ENCODE results near the gene TIMM13.
"Not testable (repeated sequence)": the region's sequence is repeated elsewhere in the genome, so short reads cannot be mapped to it uniquely, and the experiment has no call there.

TIMM13 gene

GRCh38 chr19:2429917-2430535, 2.6 kb upstream of the TIMM13 start:
- no peak for DNase-seq

- DNase-seq: no peak
Measured at GRCh38 chr19:2428756-2429711, 1.6 kb upstream of the TIMM13 start.

GRCh38 chr19:2428321-2428690, 920 bp upstream of the TIMM13 start:
- DNase-seq: no peak

- no peak for DNase-seq
Measured at GRCh38 chr19:2426611-2427428, 566 bp downstream of the TIMM13 start.

GRCh38 chr19:2425622-2426581, 1.5 kb downstream of the TIMM13 start:
- no peak for DNase-seq

- no peak for DNase-seq
Measured at GRCh38 chr19:2424686-2425621, 2.4 kb downstream of the TIMM13 start.

GRCh38 chr19:2423915-2424685, 3.3 kb downstream of the TIMM13 start:
- DNase-seq: no peak

- no peak for DNase-seq
Measured at GRCh38 chr19:2423071-2423914, 4.1 kb downstream of the TIMM13 start.

GRCh38 chr19:2421581-2422306, 5.6 kb downstream of the TIMM13 start:
- no peak for DNase-seq

GRCh38 chr19:2420490-2420889, 6.9 kb downstream of the TIMM13 start:
- DNase-seq: no peak

- no peak for DNase-seq
Measured at GRCh38 chr19:2419754-2420153, 7.6 kb downstream of the TIMM13 start.

GRCh38 chr19:2417881-2418406, 9.4 kb downstream of the TIMM13 start:
- no peak for DNase-seq

- DNase-seq: not testable (repeated sequence)
Measured at GRCh38 chr19:2417436-2417835, 9.9 kb downstream of the TIMM13 start.

GRCh38 chr19:2416321-2417097, 10.9 kb downstream of the TIMM13 start:
- DNase-seq: no peak

GRCh38 chr19:2415973-2416319, 11.4 kb downstream of the TIMM13 start:
- DNase-seq: no peak

- DNase-seq: no peak
Measured at GRCh38 chr19:2415281-2415972, 12.0 kb downstream of the TIMM13 start.

- DNase-seq: no peak
Measured at GRCh38 chr19:2413629-2414028, 13.8 kb downstream of the TIMM13 start.
